SKM-1 treated with dmso at 0.1 percent for 144 hours (cell line): ENCODE measurements around the gene LCNL1.
A peak's percentile ranks its signal among the peaks of the same experiment; 100 is the strongest.

Source experiments
- DNase-seq: peaks from one replicate; lab custom pipeline; 2025; ENCODE audit not compliant: unreplicated experiment; lab: John Stamatoyannopoulos, UW

LCNL1 gene

DNA sequence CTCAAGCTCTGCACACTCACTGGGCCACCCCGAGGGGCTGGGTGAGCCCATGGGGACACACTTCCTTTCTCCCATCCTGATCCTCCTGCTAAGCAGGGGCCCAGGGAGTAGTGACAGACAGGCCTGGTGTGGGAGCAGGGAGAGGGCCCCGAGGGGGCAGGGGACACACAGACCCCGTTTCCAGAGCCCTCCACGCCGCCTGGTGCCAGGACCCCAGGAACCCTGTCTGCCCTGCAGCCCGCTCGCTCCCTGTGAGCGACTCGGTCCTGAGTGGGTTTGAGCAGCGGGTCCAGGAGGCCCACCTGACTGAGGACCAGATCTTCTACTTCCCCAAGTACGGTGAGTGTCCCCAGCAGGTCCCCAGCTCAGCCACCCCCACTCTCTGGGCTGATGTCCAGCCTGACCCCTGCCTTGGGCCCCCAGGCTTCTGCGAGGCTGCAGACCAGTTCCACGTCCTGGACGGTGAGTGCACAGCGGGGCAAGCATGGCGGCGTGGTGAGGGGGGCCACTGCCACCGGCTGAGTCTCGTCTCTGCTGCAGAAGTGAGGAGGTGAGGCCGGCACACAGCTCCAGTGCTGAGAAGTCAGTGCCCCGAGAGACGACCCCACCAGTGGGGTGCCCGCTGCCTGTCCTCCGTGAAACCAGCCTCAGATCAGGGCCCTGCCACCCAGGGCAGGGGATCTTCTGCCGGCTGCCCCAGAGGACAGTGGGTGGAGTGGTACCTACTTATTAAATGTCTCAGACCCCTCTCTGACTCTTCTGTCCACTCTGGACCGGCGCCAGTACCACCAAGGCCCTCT, 36.4 kb upstream of the LCNL1 start:
- DNase-seq = no peak

DNA sequence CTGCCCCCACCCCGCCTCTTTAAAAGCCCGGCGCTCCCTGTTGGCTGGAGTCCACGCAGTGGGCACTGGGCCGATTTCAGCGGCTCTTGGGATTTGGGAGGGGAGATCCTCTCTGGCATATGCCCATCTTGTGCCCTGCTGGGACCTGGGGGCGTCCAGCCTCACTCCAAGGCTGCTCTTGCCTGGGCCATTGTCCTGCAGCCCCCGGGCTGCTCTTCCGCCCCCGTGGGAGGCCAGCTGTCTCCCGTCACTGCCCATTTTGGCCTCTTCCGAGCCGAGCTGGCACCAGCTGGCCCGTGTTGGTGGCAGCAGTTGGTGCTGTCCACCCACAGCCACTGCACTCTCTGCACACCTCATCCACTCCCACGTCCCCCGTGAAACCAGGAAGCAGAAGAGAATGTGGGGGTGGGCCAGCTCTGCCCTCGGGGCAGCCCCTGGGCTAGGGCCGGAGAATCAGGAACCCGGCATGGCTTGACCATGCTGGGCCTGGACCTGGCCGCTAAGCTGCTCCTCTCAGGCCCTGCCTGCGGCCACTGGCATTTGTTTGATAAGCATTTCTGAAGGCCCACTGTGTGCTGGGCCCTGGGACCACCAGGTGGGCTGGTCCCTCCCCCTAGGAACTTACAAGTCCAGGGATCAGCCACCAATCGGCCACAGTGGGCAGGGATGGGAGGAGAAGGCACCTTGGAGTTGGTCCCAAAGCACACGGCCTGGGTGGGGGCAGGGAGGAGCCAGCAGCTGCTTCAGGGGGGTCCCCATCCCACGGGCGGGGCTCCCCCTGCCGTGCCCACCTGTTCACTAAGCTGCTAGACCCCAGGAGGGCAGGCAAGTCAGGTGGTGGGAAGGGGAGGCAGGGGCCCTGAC, 35.5 kb upstream of the LCNL1 start:
- no peak for DNase-seq

DNA sequence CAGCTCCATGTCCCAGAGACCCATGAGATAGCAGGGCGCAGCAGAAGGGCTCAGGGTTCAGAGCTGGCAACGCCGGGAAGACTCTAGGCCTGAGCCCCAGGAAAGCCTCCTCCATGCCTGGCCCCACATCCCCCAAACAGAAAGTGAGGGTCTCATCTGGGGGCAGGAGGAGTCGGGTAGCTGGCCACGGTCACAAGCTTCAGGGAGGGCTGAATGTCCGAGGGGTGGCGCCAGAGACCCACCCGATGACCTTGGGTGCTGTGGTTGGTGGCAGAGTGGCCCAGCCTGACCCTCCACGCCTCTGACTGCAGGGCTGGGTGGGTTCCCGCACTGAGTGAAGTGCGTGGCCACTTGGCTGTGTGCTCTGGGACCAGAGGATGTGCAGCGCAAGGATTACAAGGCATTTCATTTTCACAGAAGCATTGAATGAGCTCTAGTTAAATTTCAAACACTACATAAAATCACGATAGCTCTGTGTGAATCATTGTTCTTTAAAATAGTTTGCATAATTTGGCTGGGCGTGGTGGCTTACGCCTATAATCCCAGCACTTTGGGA, 34.8 kb upstream of the LCNL1 start:
- DNase-seq = no peak

DNA sequence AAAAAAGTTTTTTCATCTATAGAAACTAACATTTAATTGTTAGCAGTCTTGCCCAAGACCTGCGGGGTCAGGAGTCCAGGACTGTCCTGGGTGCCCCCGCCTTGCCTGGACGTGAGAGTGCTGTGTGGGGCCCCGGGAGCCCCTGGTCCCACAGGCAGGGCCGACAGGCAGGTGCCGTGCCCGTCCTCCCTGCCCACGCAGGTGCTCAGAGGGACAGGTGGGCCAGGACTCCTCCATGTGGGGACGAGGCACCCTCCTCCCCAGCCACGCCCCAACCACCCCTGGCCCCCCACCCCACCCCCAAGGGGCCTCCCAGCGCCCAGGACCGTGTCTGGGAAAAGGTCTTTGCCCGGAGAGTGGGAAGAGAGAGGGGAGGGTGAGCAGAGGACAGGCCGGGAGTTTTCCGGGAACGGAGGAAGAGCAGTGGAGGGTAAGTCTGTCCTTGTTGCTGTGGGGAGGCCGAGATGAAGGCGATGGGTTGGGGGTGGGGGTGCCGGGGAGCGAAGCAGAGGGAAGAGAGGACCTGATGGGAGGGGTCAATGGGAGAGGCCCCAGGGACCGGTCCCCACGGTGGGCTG, 33.5 kb upstream of the LCNL1 start:
- DNase-seq = no peak

DNA sequence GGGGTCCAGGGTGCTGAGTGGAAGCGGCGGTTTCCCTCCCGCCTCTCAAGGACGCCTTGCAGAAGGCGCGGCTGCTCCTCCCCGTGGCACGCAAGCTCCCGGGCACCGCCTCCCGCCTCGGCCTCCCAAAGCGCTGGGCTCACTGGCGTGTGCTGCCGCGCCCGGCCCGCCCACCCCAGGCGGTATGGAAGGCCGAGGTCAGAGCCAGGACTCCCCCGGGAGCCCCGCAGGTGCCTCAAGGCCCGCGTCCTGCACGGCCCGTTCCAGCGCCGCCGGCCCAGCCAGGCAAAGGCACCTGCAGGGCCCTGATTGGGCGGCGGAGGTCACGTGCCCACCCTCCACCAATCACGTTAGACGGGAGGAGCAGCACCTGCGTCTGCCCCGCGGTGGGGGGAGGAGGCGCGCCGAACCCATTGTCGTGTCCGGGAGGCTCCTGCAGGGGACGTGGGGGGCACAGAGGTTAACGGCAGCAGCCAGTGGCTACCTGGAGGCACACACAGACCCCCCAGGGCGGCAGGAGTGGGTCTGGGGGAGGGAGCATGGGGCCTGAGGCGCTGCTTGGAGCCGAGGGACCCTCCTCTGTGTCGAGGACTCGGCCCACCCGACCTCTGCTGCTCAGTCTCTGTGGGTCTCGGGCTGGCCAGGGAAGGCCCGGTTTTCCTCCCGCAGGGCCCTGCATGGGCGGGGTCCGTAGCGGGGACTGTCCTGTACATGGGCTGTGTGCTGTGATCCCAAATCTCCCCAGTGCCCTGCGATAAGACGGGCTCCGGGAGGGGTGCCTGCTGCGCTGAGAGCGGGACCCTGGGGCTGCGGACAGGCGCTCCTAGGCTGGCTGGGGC, 32.8 kb upstream of the LCNL1 start:
- DNase-seq = peak; percentile 76

DNA sequence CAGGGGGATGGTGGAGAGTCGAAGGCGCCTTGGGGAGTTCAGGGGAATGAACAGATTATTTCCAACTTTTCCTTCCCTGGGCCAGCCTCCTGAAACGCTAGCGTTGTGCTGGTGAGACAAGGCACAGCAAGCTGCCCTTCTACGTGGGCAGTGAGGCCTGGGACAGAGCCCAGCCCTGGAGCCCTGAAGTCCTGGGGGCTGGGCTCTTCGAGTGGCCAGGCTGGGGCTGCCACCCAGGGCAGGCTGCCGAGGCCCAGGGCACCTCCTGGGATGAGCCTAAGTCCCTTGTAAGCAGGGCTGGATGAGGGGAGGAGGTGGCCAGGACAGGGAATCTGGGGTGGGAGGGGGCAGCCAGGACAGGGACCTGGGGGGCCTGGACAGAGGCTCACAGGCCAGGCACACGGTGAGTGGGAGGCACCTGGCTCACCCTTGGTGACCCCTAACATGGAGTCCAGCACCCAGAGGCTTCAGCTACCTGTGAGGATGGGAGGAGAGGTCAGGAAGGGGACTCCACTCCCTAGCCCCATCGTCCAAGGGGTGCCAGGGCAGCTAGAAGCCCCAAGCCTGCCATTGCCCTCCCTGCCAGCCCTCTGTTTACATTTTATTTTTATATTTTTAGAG, 32.0 kb upstream of the LCNL1 start:
- DNase-seq = no peak

DNA sequence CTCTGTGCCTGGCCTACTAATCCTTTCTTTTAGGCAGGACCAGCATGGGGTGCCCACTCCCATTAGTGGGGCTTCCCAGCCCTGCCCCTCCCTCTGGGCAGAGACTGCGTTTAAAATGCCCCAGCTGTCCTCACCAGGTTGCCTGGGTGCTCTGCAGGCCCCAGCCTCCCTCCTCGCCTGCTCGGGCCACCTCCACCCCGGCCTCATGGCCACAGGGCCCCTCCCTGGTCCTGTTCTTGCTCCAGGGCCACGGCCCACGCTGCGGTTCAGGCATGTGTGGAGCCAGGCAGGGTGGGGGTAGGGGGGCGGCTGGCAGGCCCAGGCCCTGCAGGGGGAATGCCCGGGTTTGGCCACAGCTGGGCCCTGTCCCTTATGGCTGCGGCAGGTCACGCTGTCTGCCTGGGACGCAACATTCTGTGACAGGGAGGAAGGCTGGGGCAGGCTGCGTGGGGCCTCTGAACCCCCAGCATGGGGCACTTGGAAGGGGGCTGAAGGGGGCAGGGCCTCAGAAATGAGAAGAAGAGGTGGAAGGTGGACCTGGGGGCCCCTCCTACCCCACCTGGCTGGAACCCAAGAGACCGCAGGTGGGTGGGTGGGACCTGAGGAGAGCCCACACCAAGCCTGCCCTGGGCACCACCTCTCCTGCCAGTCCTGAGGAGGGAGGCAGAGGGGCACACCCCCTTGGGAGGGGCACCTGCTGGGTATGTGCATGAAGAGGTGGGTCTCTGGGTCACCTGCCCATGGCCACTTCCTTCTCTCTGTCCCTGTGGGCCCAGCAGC, 31.1 kb upstream of the LCNL1 start, which contains the start of gene LCN12:
Gene LCN12, plus strand, starts transcription at position 733 of the 780 bp plus-strand sequence. CDS start 55 bp downstream, outside the sequence.
- DNase-seq = no peak

DNA sequence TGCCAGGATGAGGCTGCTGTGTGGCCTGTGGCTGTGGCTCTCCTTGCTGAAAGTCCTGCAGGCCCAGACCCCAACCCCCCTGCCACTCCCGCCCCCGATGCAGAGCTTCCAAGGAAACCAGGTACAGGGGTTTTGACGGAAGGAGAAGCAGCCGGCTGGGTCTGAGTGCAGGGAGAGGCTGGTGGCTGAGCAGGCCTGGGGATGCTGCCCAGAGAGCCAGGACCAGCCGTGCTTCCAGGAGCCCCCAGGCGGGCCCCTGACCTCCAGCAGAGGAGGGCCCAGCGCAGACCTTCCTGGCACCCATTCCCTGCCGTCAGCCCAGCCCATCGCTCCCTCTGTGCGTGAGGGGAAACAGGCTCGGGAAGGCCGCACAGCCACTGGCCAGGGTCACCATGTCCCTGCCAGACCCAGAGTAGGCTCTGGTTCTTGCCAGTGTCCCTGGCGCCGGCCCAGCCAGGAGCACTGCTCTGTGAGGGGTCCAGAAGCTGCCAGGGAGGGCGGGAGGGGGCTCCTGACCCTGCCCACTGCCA, 30.4 kb upstream of the LCNL1 start:
- no peak for DNase-seq

DNA sequence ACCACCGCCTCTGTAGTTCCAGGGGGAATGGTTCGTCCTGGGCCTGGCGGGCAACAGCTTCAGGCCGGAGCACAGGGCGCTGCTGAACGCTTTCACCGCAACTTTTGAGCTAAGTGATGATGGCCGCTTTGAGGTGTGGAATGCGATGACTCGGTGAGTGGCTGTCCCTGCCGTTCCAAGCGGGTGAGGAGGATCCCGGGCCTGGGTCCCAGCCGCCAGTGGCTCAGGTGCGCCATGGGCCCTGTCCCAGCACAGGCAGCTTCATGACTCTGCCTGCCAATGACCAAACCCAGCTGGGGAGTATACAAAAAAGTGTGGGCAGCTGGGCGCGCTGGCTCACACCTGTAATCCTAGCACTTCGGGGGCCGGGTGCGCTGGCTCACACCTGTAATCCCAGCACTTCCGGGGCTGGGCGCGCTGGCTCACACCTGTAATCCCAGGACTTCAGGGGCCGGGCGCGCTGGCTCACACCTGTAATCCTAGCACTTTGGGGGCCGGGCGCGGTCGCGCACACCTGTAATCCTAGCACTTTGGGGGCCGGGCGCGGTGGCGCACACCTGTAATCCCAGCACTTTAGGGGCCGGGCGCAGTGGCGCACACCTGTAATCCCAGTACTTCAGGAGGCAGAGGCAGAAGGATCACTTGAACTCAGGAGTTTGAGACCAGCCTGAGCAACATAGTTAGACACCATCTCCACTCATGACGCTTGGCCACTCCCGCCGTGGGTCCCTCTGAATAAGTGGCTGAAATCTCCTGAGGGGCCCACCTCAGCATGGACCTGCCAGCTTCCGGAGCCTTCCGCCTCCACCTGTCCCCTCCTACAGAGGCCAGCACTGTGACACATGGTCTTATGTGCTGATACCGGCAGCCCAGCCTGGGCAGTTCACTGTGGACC, 29.7 kb upstream of the LCNL1 start:
- no peak for DNase-seq

DNA sequence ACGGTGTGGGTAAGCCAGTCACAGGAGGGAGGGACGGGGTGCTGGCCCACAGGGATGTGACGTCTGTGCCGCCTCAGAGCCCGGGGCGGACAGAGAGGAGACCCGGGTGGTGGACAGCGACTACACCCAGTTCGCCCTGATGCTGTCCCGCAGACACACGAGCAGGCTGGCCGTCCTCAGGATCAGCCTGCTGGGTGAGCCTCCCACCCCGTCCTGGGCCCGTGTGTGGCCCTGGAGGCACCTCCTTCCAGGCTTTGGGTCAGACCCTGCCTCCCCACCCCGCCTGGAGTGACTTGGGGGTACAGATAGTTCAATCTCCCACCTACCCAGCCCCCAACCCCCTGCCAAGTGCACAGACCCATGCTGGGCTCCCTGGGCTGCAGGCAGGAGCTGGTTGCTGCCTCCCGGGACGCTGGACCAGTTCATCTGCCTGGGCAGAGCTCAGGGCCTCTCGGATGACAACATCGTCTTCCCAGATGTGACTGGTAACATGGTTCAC, 29.0 kb upstream of the LCNL1 start:
- no peak for DNase-seq

DNA sequence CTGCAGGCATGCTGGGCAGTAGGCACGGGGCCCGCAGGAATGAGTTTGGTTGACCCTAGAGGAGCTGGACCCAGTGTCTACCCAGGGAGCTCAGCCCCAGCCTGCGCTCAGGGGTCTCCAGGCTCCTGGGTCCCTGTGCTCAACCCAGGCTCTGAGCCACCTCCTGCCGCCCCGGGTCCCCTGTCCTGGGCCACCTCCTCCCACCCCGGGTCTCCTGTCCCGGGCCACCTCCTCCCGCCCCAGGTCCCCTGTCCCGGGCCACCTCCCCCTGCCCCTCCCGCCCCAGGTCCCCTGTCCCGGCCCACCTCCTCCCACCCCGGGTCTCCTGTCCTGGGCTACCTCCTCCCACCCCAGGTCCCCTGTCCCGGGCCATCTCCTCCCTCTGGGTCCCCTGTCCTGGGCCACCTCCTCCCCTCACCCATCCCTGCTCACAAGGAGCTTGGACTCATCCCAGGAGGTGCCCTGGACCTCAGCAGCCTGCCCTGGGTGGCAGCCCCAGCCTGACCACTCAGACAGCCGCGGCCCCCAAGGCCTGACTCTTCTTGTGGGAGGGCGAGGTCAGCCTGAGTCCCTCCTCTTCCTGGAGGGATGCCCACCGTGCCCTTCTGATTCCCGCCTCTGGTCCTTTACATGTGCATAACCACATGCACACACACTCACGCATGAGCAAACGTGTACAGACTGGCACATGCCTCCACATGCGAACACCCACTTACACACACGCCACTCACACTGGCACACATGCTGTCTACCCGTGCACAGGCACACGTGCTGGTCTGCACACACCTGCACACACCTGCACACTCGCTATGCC, 28.3 kb upstream of the LCNL1 start:
- no peak for DNase-seq

DNA sequence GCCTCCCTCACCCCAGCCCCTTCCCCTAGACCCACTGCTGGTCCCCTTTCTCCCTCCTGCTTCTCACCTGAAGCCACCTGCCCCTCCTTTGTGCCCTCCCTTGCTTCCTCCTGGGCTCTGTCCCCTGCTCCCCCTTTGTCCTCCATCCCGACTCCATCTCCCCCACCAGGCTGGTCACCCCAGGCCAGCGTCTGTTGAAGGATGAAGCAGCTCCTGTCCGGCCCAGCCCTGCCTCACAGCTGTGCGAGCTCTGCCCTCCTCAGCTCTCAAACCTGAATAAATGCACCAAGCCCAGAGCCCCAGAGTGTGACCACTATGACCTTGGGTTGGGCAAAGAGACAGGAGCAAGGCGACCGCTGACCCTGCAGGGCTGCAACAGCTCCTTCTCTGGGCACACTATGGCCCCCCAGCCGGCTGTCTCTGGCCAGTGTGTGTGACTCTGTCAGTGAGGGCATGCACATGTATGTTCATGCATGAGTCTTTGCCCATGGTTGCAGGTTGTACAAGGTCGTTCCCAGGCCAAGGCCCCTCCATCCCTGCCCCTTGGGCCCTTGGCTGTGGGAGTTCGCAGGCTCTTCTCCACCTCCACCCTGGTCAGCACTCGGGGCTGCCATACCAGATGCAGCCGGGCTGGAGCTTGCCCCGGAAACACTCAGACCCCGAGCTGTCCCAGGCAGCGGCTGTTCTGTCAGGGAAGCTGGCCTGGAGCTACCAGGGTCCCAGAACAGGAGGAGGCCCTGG, 27.4 kb upstream of the LCNL1 start:
- DNase-seq = no peak

DNA sequence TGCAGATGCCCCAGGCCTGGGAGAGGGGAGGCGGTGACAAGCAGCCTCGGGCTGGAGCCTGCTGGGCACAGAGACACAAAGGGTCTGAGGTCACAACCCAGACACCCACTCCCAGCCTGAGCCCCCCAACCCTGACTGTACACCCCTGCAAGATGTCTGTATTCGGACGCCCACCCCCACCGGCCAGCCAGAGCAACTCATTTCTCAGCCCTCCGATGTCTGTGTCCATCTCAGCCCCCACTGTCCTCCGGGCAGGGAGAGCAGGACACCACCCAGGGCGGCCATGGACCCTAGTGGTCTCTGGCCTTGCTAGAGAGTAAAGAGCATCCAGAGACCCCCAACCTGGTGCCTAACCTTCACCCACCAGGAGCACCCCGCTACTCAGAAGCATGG, 26.9 kb upstream of the LCNL1 start:
- DNase-seq = no peak

DNA sequence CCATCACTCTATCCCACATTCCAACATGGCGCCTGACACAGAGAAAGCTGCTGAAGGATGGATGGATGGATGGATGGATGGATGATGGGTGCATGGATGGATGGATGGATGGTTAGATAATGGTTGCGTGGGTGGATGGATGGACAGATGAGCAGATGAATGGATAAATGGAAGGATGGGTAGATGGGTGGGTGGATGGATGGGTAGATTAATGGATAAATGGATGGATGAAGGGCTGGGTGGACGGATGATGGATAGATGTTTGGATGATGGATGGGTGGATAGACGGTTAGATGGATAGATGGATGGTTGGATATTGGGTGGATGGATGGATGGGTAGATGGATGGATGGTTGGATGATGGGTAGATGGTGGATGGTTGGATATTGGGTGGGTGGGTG, 26.2 kb upstream of the LCNL1 start:
- DNase-seq = no peak

DNA sequence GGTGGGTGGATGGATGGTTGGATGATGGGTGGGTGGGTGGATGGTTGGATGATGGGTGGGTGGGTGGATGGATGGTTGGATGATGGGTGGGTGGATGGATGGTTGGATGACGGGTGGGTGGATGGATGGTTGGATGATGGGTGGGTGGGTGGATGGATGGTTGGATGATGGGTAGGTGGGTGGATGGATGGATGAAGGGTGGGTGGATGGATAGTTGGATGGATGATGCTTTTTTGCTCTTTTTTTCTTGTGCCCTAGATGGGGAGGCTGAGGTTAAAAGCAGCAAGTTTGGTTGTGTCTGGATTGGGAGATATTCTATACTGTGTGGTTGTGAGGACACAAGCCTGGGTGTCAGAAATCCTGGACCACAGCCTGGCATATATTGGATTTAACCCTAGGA, 25.3 kb upstream of the LCNL1 start:
- no peak for DNase-seq

DNA sequence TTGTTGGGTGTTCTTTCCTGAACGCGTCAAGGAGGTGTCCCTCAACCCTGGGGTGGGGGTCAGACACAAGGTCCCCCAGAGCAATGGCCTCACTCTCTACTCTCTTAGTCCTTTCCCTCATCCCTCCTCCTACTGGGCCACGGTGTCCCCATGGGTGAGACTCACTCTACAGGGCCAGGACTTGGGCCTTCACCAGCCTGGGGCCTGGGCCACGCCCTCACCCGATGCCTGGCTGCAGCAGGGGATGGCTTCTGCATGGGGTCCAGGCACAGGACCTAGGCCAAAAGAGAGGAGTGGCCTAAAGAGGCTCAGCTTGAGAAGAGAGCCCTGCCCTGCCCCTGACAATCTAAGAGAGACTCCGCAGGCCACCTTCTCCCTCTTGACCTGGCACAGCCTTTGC, 24.9 kb upstream of the LCNL1 start:
- DNase-seq = no peak
